Fibroblast of pulmonary artery (primary cell): Measurements from ENCODE around the gene FTL.

ENCODE experiments used
- DNase-seq: peaks from one replicate; pipeline ENCODE4 v3.0.0-alpha.2; 2010; ENCODE audit warnings: low read depth
- H3K4me3 ChIP-seq: replicated peaks from 2 replicates; pipeline ENCODE4 v1.5.1; 2011; ENCODE audit warnings: low read depth, mild to moderate bottlenecking, control low read depth, low read length, moderate library complexity
- TF ChIP-seq, protein P1 (sequence below): IDR thresholded peaks from 2 replicates; pipeline ENCODE4 v1.5.1; 2011; ENCODE audit warnings: mild to moderate bottlenecking, control low read depth, low read length, inconsistent platforms; ENCODE audit errors: missing control alignments

FTL gene

DNA sequence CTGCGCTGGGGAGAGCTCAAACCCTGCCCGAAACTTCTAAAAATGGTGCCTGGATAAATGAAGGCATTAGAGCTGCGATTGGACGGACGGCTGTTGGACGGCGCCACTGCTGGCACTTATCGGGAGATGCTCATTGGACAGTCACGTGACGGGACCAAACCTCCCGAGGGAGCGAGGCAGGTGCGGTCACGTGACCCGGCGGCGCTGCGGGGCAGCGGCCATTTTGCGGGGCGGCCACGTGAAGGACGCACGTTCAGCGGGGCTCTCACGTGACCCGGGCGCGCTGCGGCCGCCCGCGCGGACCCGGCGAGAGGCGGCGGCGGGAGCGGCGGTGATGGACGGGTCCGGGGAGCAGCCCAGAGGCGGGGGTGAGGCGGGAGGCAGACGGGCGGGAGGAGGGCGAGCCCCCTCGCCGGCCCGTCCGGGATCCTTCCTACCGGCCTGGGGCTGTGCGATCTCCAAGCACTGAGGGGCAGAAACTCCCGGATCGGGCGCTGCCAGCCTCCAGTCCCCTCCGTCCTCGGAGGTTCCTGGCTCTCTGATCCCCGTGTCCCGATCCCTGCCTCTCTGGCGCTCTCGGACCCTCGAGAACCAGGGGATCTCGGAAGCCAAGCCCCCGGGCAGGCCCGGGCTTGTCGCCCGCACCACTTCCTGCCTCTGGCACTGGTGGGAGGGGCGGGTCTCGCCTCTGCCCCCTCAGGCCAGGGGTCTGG is 10.4 kb upstream of the FTL start, which contains the start of gene BAX:
BAX (plus strand) TSS at position 281 of the 713 bp plus-strand sequence; CDS start at position 335, 54 bp downstream.
- H3K4me3 ChIP-seq: peak within 1 kb of the TSS; percentile 96
- DNase-seq: peak; percentile 97
- TF ChIP-seq, protein P1, sequence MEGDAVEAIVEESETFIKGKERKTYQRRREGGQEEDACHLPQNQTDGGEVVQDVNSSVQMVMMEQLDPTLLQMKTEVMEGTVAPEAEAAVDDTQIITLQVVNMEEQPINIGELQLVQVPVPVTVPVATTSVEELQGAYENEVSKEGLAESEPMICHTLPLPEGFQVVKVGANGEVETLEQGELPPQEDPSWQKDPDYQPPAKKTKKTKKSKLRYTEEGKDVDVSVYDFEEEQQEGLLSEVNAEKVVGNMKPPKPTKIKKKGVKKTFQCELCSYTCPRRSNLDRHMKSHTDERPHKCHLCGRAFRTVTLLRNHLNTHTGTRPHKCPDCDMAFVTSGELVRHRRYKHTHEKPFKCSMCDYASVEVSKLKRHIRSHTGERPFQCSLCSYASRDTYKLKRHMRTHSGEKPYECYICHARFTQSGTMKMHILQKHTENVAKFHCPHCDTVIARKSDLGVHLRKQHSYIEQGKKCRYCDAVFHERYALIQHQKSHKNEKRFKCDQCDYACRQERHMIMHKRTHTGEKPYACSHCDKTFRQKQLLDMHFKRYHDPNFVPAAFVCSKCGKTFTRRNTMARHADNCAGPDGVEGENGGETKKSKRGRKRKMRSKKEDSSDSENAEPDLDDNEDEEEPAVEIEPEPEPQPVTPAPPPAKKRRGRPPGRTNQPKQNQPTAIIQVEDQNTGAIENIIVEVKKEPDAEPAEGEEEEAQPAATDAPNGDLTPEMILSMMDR: no peak

DNA sequence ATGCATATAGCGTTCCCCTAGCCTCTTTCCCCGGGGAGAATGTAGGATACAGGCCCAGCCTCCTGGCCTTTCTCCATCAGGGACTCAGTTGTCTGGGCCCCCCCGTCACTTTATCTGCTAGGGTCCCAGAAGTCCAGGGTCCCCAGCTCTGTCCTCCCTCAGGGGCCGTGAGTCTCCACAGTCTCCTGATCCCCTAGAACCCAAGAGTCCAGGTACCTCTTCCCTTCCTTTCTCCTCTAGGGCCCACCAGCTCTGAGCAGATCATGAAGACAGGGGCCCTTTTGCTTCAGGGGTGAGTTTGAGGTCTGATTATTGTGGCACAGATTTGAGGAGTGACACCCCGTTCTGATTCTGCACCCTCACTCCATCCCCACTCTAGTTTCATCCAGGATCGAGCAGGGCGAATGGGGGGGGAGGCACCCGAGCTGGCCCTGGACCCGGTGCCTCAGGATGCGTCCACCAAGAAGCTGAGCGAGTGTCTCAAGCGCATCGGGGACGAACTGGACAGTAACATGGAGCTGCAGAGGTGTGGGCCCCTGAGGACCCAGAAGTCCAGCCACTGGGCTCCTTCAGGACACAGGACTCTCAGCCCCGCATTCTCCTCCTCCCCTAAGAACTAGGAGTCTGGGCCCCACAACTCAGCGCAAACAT is 9.7 kb upstream of the FTL start:
- peak overlapping the region; percentile 96 for H3K4me3 ChIP-seq
- no peak for DNase-seq
- TF ChIP-seq, protein P1: no peak

DNA sequence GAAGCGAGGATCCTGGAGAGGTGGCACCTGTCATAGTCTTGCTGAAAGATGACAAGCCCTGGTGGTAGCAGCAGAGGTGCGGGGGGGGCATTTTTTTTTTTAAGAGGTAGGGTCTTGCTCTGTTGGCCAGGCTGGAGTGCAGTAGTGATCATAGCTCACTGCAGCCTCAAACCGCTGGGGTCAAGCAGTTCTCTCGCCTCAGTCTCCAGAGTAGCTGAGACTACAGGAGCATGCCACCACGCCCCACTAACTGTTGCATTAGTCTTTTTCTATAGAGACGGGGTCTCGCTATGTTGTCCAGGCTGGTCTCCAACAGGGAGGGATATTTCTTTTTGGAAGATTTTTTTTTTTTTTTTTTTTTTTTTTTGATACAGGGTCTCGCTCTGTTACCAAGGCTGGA is 7.1 kb upstream of the FTL start:
- no peak overlapping the region for H3K4me3 ChIP-seq
- TF ChIP-seq, protein P1: no peak
- no peak for DNase-seq

DNA sequence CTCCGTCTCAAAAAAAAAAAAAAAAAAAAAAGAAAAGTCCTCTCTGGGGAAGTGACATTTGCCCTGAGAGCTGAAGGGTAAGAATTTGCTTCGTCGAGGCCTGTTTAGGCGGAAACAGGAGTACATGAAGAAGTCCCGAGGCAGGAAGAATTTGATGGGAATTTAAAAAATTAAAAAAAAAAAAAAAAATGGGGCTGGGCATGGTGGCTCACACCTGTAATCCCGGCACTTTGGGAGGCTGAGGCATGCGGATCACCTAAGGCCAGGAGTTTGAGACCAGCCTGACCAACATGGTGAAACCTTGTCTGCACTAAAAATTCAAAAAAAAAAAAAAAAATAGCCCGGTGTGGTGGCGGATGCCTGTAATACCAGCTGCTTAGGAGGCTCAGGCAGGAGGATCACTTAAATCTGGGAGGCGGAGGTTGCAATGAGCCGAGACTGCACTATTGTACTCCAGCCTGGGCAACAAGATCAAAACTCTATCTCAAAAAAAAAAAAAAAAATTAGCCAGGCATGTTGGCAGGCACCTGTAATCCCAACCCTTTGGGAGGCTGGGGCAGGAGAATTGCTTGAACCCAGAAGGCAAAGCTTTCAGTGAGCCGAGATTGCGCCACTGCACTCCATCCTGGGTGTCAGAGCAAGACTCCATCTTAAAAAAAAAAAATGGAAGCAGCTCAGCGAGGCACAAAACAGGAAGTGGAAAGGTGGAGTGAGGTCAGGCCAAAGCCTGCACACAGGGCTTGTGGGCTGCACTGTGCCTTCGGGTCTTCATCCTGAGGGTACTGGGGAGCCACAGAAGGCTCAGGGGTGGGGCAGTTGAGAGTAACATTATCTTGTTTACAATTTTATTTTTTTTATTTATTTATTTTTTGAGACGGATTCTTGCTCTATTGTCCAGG is 5.5 kb upstream of the FTL start:
- TF ChIP-seq, protein P1: no peak
- DNase-seq: no peak
- H3K4me3 ChIP-seq: no peak overlapping the region

DNA sequence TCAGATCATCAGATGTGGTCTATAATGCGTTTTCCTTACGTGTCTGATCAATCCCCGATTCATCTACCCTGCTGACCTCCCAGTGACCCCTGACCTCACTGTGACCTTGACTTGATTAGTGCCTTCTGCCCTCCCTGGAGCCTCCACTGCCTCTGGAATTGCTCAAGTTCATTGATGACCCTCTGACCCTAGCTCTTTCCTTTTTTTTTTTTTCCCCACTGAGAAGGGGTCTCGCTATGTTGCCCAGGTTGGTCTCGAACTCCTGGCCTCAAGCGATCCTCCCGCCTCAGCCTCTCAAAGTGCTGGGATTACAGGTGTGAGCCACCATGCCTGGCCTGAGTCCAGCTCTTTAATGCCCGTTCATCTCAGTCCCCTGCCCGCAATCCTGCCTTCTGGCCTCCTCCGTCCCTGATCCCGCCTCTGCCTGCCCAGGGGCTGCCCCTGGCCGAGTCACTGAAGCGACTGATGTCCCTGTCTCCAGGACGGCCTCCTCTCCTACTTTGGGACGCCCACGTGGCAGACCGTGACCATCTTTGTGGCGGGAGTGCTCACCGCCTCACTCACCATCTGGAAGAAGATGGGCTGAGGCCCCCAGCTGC is 4.0 kb upstream of the FTL start:
- TF ChIP-seq, protein P1: no peak
- H3K4me3 ChIP-seq: no peak overlapping the region
- no peak for DNase-seq

DNA sequence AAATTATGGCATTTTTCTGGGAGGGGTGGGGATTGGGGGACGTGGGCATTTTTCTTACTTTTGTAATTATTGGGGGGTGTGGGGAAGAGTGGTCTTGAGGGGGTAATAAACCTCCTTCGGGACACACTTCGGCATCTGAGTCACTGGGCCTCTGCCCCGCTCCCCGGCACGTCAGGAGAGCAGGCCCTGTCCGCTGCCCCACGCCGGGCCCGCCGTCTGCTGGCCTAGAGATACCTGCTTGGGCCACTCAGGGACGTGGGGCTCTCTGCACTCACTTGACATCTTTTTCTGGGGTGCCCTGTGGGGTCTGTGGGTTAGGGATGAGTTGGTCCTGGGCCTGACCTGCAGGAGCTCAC is 3.5 kb upstream of the FTL start:
- TF ChIP-seq, protein P1: no peak
- no peak for DNase-seq
- H3K4me3 ChIP-seq: no peak overlapping the region
